GM23248 (cell line): ENCODE results near the gene PKN2. TPM values are rescaled to one million over a fixed set of nuclear protein-coding genes. Genes with fewer than 3 reads are reported as not detected.
"Not testable (repeated sequence)": the region's sequence is repeated elsewhere in the genome, so short reads cannot be mapped to it uniquely, and the experiment has no call there.

Experiments used
- DNase-seq: peaks from one replicate; pipeline ENCODE4 v3.0.0-alpha.2; 2015
- H2AFZ ChIP-seq: fragments of 200-600 bp; sonication (generic); 2 replicates; pipeline ENCODE4 v1.6.1; 2016; ENCODE audit warnings: antibody characterized with exemption
- H3F3A ChIP-seq: fragments of 200-600 bp; sonication (generic); 2 replicates; pipeline ENCODE4 v1.6.1; 2016; ENCODE audit warnings: mild to moderate bottlenecking, antibody characterized with exemption, mixed run types; ENCODE audit not compliant: insufficient read depth
- H3K27ac ChIP-seq: fragments of 200-600 bp; sonication (generic); 2 replicates; pipeline ENCODE4 v1.5.1; 2016; ENCODE audit warnings: mild to moderate bottlenecking
- H3K27me3 ChIP-seq: fragments of 200-600 bp; sonication (generic); replicated peaks from 2 replicates; pipeline ENCODE4 v1.6.1; 2016; ENCODE audit warnings: mild to moderate bottlenecking; ENCODE audit not compliant: insufficient read depth
- H3K36me3 ChIP-seq: fragments of 200-600 bp; sonication (generic); 2 replicates; pipeline ENCODE4 v1.6.1; 2016; ENCODE audit warnings: low read depth, mild to moderate bottlenecking
- H3K4me1 ChIP-seq: fragments of 200-600 bp; sonication (generic); 2 replicates; pipeline ENCODE4 v1.6.1; 2016; ENCODE audit warnings: mild to moderate bottlenecking; ENCODE audit not compliant: insufficient read depth
- H3K4me2 ChIP-seq: fragments of 200-600 bp; sonication (generic); one replicate; pipeline ENCODE4 v1.6.1; 2016; ENCODE audit warnings: mild to moderate bottlenecking; ENCODE audit not compliant: unreplicated experiment
- H3K4me3 ChIP-seq: fragments of 200-600 bp; sonication (generic); 2 replicates; pipeline ENCODE4 v1.5.1; 2016; ENCODE audit warnings: mild to moderate bottlenecking
- H3K79me2 ChIP-seq: fragments of 200-600 bp; sonication (generic); 2 replicates; pipeline ENCODE4 v1.6.1; 2016; ENCODE audit warnings: mild to moderate bottlenecking; ENCODE audit not compliant: insufficient read depth
- H3K9ac ChIP-seq: fragments of 200-600 bp; sonication (generic); 2 replicates; pipeline ENCODE4 v1.6.1; 2016; ENCODE audit warnings: mild to moderate bottlenecking
- H3K9me2 ChIP-seq: fragments of 200-600 bp; sonication (generic); 2 replicates; pipeline ENCODE4 v1.6.1; 2016; ENCODE audit warnings: mixed run types, mild to moderate bottlenecking, moderate library complexity; ENCODE audit not compliant: insufficient read depth
- H3K9me3 ChIP-seq: fragments of 200-600 bp; sonication (generic); one replicate; pipeline ENCODE4 v1.6.1; 2017; ENCODE audit warnings: low read depth
- H4K20me1 ChIP-seq: fragments of 200-600 bp; sonication (generic); 2 replicates; pipeline ENCODE4 v1.6.0; 2016; ENCODE audit not compliant: insufficient read depth
- EZH2 ChIP-seq: fragments of 200-600 bp; sonication (generic); IDR thresholded peaks from 2 replicates; pipeline ENCODE4 v1.6.1; 2018; ENCODE audit warnings: antibody characterized with exemption, mild to moderate bottlenecking; ENCODE audit not compliant: insufficient read depth, poor library complexity, severe bottlenecking
- EZH2phosphoT487 ChIP-seq: fragments of 200-600 bp; sonication (generic); IDR thresholded peaks from 2 replicates; pipeline ENCODE4 v1.6.1; 2018; ENCODE audit warnings: antibody characterized with exemption, moderate library complexity, mild to moderate bottlenecking, low read depth; ENCODE audit not compliant: insufficient read depth
- WGBS, 2 experiments: methylation state at CpG; one replicate each; pipeline ENCODE4 v1.1.6; 2015 to 2017; ENCODE audit warnings: low lambda C conversion rate in 2 of 2, low coverage in 1 of 2; ENCODE audit errors: missing lambda C conversion rate in 2 of 2; 5-methylcytosine and 5-hydroxymethylcytosine counted together
- in situ Hi-C: fragments of 300-500 bp; cut with MboI; formaldehyde crosslinking; loops from 2 replicates; pipeline ENCODE4 v1.15.0; 2020
- polyA plus RNA-seq: library from polyadenylated mRNA; unstranded; fragments of >200 nt; fragmentation: Nextera tagmentation; extraction: Ambion mirVana; gene quantifications from 2 replicates; pipeline ENCODE4 v1.2.1, GENCODE V29; 2016
- total RNA-seq: library from RNA; depleted of rRNA; stranded (reverse); fragments of >200 nt; shearing (Covaris generic); gene quantifications from 2 replicates; pipeline ENCODE4 v1.2.3, GENCODE V29; 2014

PKN2 gene
- total and polyA plus RNA-seq, 2 experiments from 2014 or later = 24.0 to 32.6 TPM

GRCh38 chr1:88700425-88701013 is 16.4 kb downstream of the PKN2 start:
- Histone ChIP-seq H3K4me3 (no peak overlapping the region), H3K9me3 (no peaks in the 10 kb centered on the region), H4K20me1 (0 out of 2 replicates have a peak, but pooled peaks cover 5% of the 10 kb centered on the region), H3K4me1 (peaks cover 23% of the 10 kb centered on the region), H3K4me2 (no peak overlapping the region), H3F3A (peaks cover 12% of the 10 kb centered on the region), H3K27ac (no peak overlapping the region), H2AFZ (no peak overlapping the region), H3K79me2 (peaks cover 100% of the 10 kb centered on the region), H3K9me2 (no peaks in the 10 kb centered on the region), H3K27me3 (no peaks in the 10 kb centered on the region), H3K36me3 (no peaks in the 10 kb centered on the region), H3K9ac (no peak overlapping the region)
- no peak for DNase-seq
- 97 to 98% methylated on average over 5 of the region's 5 CpGs for WGBS, 2 experiments
- TF ChIP-seq EZH2phosphoT487 (no peak), EZH2 (no peak)
- in situ Hi-C loops = no loop called here

- 55 to 56% methylated on average over 2 of the region's 2 CpGs for WGBS, 2 experiments
- no peak overlapping the region for H2AFZ ChIP-seq
- peaks cover 11% of the 10 kb centered on the region; the same call in 1 of the 2 replicates for H3F3A ChIP-seq
- H3K79me2 ChIP-seq = peaks cover 100% of the 10 kb centered on the region
- no peaks in the 10 kb centered on the region for H3K36me3 ChIP-seq
- in situ Hi-C loops = no loop called here
- H3K4me3 ChIP-seq = no peak overlapping the region
- peaks cover 17% of the 10 kb centered on the region for H3K4me1 ChIP-seq
- no peaks in the 10 kb centered on the region for H3K9me3 ChIP-seq
- no peak overlapping the region for H3K4me2 ChIP-seq
- 0 out of 2 replicates have a peak, but pooled peaks cover 5% of the 10 kb centered on the region for H4K20me1 ChIP-seq
- H3K9me2 ChIP-seq = no peaks in the 10 kb centered on the region
- no peak overlapping the region for H3K9ac ChIP-seq
- no peaks in the 10 kb centered on the region for H3K27me3 ChIP-seq
- TF ChIP-seq EZH2 = no peak
- TF ChIP-seq EZH2phosphoT487 = no peak
- no peak for DNase-seq
- no peak overlapping the region for H3K27ac ChIP-seq
These were observed 17.2 kb downstream of the PKN2 start for GRCh38 chr1:88701275-88701674.

- H3K4me2 ChIP-seq, DNase-seq, H3K9me3 ChIP-seq, H2AFZ ChIP-seq, H4K20me1 ChIP-seq, H3K9me2 ChIP-seq, H3K36me3 ChIP-seq, H3K4me3 ChIP-seq, in situ Hi-C loops, H3K27me3 ChIP-seq, H3K27ac ChIP-seq, H3K9ac ChIP-seq: not testable (repeated sequence)
- Histone ChIP-seq H3K79me2 (peaks cover 100% of the 10 kb centered on the region), H3F3A (peaks cover 11% of the 10 kb centered on the region; the same call in 1 of the 2 replicates), H3K4me1 (peaks cover 17% of the 10 kb centered on the region)
- 62 to 64% methylated on average over 5 of the region's 5 CpGs for WGBS, 2 experiments
These were observed 17.7 kb downstream of the PKN2 start for GRCh38 chr1:88701793-88702192.

GRCh38 chr1:88708011-88708410 is 23.9 kb downstream of the PKN2 start:
- H3K9me2 ChIP-seq = no peaks in the 10 kb centered on the region
- H4K20me1 ChIP-seq = peaks cover 11% of the 10 kb centered on the region; the same call in 1 of the 2 replicates
- no peaks in the 10 kb centered on the region for H3K9me3 ChIP-seq
- H2AFZ ChIP-seq = no peak overlapping the region
- no peaks in the 10 kb centered on the region for H3F3A ChIP-seq
- DNase-seq = no peak
- no peak overlapping the region for H3K27ac ChIP-seq
- H3K4me1 ChIP-seq = no peaks in the 10 kb centered on the region
- 0 out of 2 replicates have a peak, but pooled peaks cover 6% of the 10 kb centered on the region for H3K36me3 ChIP-seq
- H3K4me2 ChIP-seq = no peak overlapping the region
- H3K4me3 ChIP-seq = no peak overlapping the region
- no peak overlapping the region for H3K9ac ChIP-seq
- H3K27me3 ChIP-seq = no peaks in the 10 kb centered on the region
- TF ChIP-seq EZH2 (no peak), EZH2phosphoT487 (no peak)
- WGBS, 2 experiments = 77 to 83% methylated on average over 2 of the region's 2 CpGs
- in situ Hi-C loops = no loop called here
- peaks cover 100% of the 10 kb centered on the region for H3K79me2 ChIP-seq

DNA sequence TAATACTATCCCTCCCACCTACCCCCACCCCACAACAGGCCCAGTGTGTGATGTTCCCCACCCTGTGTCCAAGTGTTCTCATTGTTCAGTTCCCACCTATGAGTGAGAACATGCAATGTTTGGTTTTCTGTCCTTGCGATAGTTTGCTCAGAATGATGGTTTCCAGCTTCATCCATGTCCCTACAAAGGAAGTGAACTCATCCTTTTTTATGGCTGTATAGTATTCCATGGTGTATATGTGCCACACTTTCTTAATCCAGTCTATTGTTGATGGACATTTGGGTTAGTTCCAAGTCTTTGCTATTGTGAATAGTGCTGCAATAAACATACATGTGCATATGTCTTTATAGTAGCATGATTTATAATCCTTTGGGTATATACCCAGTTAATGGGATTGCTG is 28.8 kb downstream of the PKN2 start:
- H3K4me3 ChIP-seq, H3K36me3 ChIP-seq: not testable (repeated sequence)

GRCh38 chr1:88716571-88716970 is 32.5 kb downstream of the PKN2 start:
- DNase-seq, H3K9ac ChIP-seq, H3F3A ChIP-seq, H2AFZ ChIP-seq, in situ Hi-C loops, H3K9me3 ChIP-seq, H3K4me3 ChIP-seq, H3K9me2 ChIP-seq, H3K27ac ChIP-seq, H3K27me3 ChIP-seq, H3K4me2 ChIP-seq, H3K4me1 ChIP-seq, H3K36me3 ChIP-seq, H4K20me1 ChIP-seq: not testable (repeated sequence)
- peaks cover 96% of the 10 kb centered on the region for H3K79me2 ChIP-seq
- 91 to 100% methylated on average over 2 of the region's 2 CpGs for WGBS, 2 experiments

More for the DNA sequence above, 28.8 kb downstream of the PKN2 start:
- H4K20me1 ChIP-seq, H3K9me2 ChIP-seq, H3K9ac ChIP-seq, H3K4me1 ChIP-seq, in situ Hi-C loops, H3K27me3 ChIP-seq, H3F3A ChIP-seq, H3K27ac ChIP-seq, H3K9me3 ChIP-seq, H3K4me2 ChIP-seq, DNase-seq, H2AFZ ChIP-seq: not testable (repeated sequence)
- peaks cover 96% of the 10 kb centered on the region for H3K79me2 ChIP-seq
- WGBS, 2 experiments = 93 to 100% methylated on average over 1 of the region's 1 CpG
